SU-DHL-6 (cell line): ENCODE data around the gene SLC8A1.

ENCODE experiments used
- H2AFZ ChIP-seq: fragments of 200-600 bp; sonication (generic); 2 replicates; pipeline ENCODE4 v1.6.1; 2014; ENCODE audit warnings: low read depth, mild to moderate bottlenecking, moderate library complexity, mixed read lengths, antibody characterized with exemption, low read length; ENCODE audit not compliant: severe bottlenecking
- H3F3A ChIP-seq: fragments of 200-600 bp; shearing (Covaris generic); 2 replicates; pipeline ENCODE4 v1.6.0; 2016; ENCODE audit warnings: antibody characterized with exemption, mild to moderate bottlenecking; ENCODE audit not compliant: insufficient read depth
- H3K27ac ChIP-seq: fragments of 200-600 bp; sonication (generic); 2 replicates; pipeline ENCODE4 v1.5.1; 2016; ENCODE audit warnings: low read depth, mild to moderate bottlenecking, low read length, moderate library complexity, mixed read lengths
- H3K27me3 ChIP-seq: fragments of 200-600 bp; sonication (generic), shearing (Covaris generic); 2 replicates; pipeline ENCODE4 v1.6.0; 2014; ENCODE audit warnings: mild to moderate bottlenecking, low read length
- H3K36me3 ChIP-seq: fragments of 200-600 bp; sonication (generic); 2 replicates; pipeline ENCODE4 v1.6.1; 2014; ENCODE audit warnings: mild to moderate bottlenecking, low read length, mixed read lengths
- H3K4me2 ChIP-seq: fragments of 300-600, 200-600 bp; shearing (Covaris generic), sonication (generic); 2 replicates; pipeline ENCODE4 v1.6.0; 2014; ENCODE audit warnings: low read length, low read depth, mild to moderate bottlenecking; ENCODE audit not compliant: poor library complexity, severe bottlenecking
- H3K4me3 ChIP-seq: fragments of 200-600 bp; sonication (generic); 2 replicates; pipeline ENCODE4 v1.5.1; 2014; ENCODE audit warnings: antibody characterized with exemption, low read length, mild to moderate bottlenecking, mixed read lengths; ENCODE audit not compliant: insufficient read depth, poor library complexity, severe bottlenecking
- H3K79me2 ChIP-seq: fragments of 200-600 bp; sonication (generic); 2 replicates; pipeline ENCODE4 v1.6.1; 2014; ENCODE audit warnings: mild to moderate bottlenecking, low read length, moderate library complexity; ENCODE audit not compliant: insufficient read depth
- H3K9ac ChIP-seq: fragments of 200-600 bp; sonication (generic); 2 replicates; pipeline ENCODE4 v1.7.0; 2014; ENCODE audit warnings: mild to moderate bottlenecking, low read length
- H3K9me2 ChIP-seq: fragments of 200-600 bp; sonication (generic); replicated peaks from 2 replicates; pipeline ENCODE4 v1.6.1; 2014; ENCODE audit warnings: low read length; ENCODE audit not compliant: insufficient read depth
- H3K9me3 ChIP-seq: fragments of 200-600 bp; sonication (generic); 2 replicates; pipeline ENCODE4 v1.6.1; 2014; ENCODE audit warnings: low read length, mixed read lengths; ENCODE audit not compliant: insufficient read depth
- H4K20me1 ChIP-seq: fragments of 200-600 bp; sonication (generic); 2 replicates; pipeline ENCODE4 v1.6.1; 2014; ENCODE audit warnings: low read depth, mild to moderate bottlenecking, antibody characterized with exemption, low read length, moderate library complexity, mixed read lengths
- EZH2phosphoT487 ChIP-seq: fragments of 200-600 bp; sonication (generic), shearing (Covaris generic); conservative IDR thresholded peaks from 2 replicates; pipeline ENCODE4 v1.6.1; 2018; ENCODE audit warnings: mild to moderate bottlenecking, antibody characterized with exemption, low read length, moderate library complexity, mixed read lengths
- TF ChIP-seq, protein P1 (sequence below): fragments of 200-600 bp; sonication (generic); IDR thresholded peaks from one replicate; pipeline ENCODE4 v1.5.1; 2017; ENCODE audit warnings: antibody characterized with exemption, mild to moderate bottlenecking, low read length, moderate library complexity; ENCODE audit not compliant: insufficient read depth, poor library complexity, severe bottlenecking

SLC8A1 gene

DNA sequence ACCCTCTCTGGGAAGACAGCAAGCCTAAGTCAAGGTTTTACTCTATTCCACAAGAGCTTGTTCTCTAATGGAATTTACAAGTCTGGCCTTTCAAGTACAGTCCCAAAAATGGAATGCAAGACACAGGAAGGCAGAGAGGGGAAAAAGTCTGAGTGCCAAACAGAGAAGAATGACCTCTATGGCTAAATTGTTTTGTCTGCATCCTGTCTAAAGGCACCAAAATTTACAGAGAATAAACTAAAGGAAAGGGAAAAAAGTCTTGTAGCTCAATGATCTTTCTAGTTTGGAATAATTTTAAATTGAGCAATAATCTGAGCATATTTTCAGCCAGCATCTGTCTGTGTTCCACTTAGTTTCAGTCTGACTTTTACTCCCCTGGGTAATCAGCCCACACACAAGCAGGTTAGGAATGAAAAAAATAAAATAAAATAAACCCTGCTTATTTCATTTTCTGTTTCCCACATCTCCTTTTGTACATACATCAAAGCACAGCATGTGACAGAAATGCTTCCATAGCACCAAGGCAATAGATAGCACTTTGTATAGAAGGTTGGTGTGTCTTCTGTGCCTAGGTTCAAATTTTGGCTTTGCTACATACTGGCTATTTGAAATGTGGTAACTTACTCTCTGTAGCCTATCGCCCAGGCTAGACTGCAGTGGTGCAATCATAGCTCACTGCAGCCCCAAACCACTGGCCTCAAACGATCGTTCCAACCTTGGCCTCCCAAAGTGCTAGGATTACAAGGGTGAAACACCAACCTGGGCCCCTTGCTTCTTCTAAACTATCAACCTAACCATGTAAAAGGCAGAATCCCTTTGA is 105.1 kb downstream of the SLC8A1 start:
- Histone ChIP-seq H3K4me2 (no peak overlapping the region), H3K79me2 (no peaks in the 10 kb centered on the region), H3K9me2 (no peaks in the 10 kb centered on the region), H3K4me3 (no peak overlapping the region), H2AFZ (no peak overlapping the region), H3K36me3 (no peaks in the 10 kb centered on the region), H3K9me3 (no peaks in the 10 kb centered on the region), H3F3A (no peaks in the 10 kb centered on the region), H3K27ac (no peak overlapping the region), H3K9ac (no peak overlapping the region), H4K20me1 (no peaks in the 10 kb centered on the region), H3K27me3 (no peaks in the 10 kb centered on the region)
- TF ChIP-seq EZH2phosphoT487: no peak
- TF ChIP-seq, protein P1, sequence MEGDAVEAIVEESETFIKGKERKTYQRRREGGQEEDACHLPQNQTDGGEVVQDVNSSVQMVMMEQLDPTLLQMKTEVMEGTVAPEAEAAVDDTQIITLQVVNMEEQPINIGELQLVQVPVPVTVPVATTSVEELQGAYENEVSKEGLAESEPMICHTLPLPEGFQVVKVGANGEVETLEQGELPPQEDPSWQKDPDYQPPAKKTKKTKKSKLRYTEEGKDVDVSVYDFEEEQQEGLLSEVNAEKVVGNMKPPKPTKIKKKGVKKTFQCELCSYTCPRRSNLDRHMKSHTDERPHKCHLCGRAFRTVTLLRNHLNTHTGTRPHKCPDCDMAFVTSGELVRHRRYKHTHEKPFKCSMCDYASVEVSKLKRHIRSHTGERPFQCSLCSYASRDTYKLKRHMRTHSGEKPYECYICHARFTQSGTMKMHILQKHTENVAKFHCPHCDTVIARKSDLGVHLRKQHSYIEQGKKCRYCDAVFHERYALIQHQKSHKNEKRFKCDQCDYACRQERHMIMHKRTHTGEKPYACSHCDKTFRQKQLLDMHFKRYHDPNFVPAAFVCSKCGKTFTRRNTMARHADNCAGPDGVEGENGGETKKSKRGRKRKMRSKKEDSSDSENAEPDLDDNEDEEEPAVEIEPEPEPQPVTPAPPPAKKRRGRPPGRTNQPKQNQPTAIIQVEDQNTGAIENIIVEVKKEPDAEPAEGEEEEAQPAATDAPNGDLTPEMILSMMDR: no peak

GRCh38 chr2:40344364-40344763 is 107.5 kb downstream of the SLC8A1 start:
- TF ChIP-seq, protein P1: no peak
- TF ChIP-seq EZH2phosphoT487: no peak
- Histone ChIP-seq H3K27me3 (no peaks in the 10 kb centered on the region), H3K36me3 (no peaks in the 10 kb centered on the region), H2AFZ (no peak overlapping the region), H3F3A (no peaks in the 10 kb centered on the region), H3K4me2 (no peak overlapping the region), H4K20me1 (no peaks in the 10 kb centered on the region), H3K9me3 (no peaks in the 10 kb centered on the region), H3K27ac (no peak overlapping the region), H3K9ac (no peak overlapping the region), H3K79me2 (no peaks in the 10 kb centered on the region), H3K4me3 (no peak overlapping the region), H3K9me2 (no peaks in the 10 kb centered on the region)

DNA sequence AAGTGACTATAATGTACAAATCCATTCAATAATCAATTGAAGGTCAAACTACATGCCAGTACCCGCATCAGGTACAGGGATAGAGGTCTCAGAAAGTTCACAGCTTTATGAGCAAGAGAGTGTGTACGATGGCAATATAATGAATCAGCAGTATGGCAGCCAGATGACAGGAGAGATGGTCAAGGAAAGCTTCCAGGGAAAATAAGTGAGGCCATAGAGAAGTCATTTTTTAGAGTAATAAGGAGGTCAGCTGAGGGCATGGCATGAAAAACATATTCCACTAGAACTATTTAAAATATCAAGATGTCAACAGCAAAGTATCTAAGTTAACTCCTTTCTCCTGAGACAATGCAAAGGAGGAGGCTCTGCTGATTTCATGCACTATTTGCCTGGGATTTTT is 108.0 kb downstream of the SLC8A1 start:
- H3K4me3 ChIP-seq: no peak overlapping the region
- no peaks in the 10 kb centered on the region for H3F3A ChIP-seq
- no peak overlapping the region for H2AFZ ChIP-seq
- TF ChIP-seq EZH2phosphoT487: no peak
- TF ChIP-seq, protein P1: no peak
- H3K27me3 ChIP-seq: no peaks in the 10 kb centered on the region
- no peaks in the 10 kb centered on the region for H4K20me1 ChIP-seq
- H3K9me2 ChIP-seq: no peaks in the 10 kb centered on the region
- no peak overlapping the region for H3K9ac ChIP-seq
- H3K36me3 ChIP-seq: no peaks in the 10 kb centered on the region
- no peaks in the 10 kb centered on the region for H3K9me3 ChIP-seq
- no peak overlapping the region for H3K27ac ChIP-seq
- H3K79me2 ChIP-seq: no peaks in the 10 kb centered on the region
- H3K4me2 ChIP-seq: no peak overlapping the region
